ENCODE measurements around the gene TCERG1. TPM values are rescaled to one million over a fixed set of nuclear protein-coding genes. Genes with fewer than 3 reads are reported as not detected.

TCERG1 gene
- 35.5 TPM for total RNA-seq

DNA sequence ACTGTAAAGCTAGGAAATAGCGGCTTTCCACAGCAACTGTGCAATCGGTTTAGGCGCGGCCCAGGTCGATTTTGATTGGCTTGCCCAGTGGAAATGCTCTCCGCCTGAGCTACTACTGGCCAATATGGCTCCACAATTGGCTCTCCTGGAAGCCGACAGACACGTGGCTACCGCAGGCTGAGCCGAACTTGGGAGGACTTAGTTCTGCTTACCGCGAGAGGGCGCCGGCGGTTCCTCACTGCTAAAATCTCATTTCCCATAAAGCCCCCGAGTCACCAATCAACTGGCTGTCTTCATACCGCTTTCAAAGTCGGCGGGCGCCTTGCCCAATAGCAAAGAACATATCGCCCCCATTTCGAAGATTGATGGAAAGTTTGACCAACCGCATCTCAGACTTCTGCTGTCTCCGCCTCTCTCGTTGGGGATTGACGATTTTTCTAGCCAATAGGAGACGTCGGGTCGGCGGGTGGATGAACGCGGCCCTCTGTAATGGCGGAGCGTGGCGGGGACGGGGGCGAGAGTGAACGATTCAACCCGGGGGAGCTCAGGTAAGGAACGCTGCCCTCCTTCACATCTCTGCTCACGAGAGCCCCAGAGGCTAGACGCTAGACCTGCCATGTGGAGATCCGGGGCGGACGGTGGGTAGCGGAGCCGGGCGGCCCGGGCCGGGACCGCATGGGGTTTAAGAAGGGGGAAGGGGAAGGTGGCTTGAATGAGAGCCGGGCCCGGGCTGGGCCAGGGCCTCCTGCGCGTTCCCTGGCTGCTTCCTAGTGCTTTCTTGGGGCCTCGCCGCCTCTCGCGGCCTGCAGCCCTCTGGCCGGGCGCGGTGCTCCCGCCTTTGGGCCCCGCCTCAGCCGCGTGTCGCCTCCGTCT is at the start of gene TCERG1:
Gene TCERG1, plus strand, starts transcription at position 473 of the 873 bp plus-strand sequence. Its CDS starts 17 bp downstream, at position 490.
- peak; percentile 100 for DNase-seq (ENCODE audit: low spot score)

DNA sequence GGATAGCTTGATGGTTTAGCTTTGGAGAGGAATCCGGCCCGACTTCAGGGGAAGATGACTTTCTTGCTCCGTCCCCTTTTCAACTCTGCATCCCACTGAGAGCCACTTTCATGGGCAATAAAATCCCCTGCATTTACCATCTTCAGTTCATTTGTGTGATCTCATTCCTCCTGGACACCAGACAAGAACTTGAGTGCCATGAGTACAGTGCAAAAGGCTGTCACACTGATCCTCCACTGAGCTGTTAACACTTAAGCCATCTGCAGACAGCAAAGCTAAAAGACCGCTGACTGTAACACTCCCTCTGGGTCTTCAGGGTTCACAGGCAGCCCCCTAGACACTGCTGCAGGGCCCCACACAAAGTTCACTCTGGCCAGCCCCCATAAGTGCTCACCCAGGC is 48.3 kb upstream of the TCERG1 start:
- DNase-seq (ENCODE audit: low spot score) = no peak

GRCh38 chr5:146399481-146399880 is 47.7 kb upstream of the TCERG1 start:
- no peak for DNase-seq (ENCODE audit: low spot score)

DNA sequence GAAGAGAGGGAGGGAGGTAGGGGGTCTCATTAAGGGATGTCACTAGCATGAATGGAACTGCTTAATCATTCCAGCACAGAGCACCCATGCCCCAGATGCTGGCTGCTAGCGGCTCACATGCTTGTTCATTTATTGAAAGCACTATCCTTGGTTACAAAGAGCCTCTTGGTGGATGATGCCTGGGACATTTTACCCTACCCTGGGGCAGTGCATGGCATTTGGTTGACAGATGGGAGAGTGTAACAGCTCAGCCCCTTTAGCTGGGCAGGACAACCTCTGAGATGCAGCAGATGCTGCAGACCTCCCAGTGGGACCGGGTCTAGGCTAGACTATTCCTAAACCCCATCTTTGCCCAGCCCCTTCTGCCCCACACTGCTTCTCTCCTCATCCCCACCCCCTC is 46.9 kb upstream of the TCERG1 start:
- no peak for DNase-seq (ENCODE audit: low spot score)

- DNase-seq (ENCODE audit: low spot score) = no peak
Observed at GRCh38 chr5:146401021-146401420, 46.1 kb upstream of the TCERG1 start.

GRCh38 chr5:146402949-146403348 is 44.2 kb upstream of the TCERG1 start:
- DNase-seq (ENCODE audit: low spot score) = no peak

GRCh38 chr5:146409054-146409671 is 38.0 kb upstream of the TCERG1 start:
- no peak for DNase-seq (ENCODE audit: low spot score)

DNA sequence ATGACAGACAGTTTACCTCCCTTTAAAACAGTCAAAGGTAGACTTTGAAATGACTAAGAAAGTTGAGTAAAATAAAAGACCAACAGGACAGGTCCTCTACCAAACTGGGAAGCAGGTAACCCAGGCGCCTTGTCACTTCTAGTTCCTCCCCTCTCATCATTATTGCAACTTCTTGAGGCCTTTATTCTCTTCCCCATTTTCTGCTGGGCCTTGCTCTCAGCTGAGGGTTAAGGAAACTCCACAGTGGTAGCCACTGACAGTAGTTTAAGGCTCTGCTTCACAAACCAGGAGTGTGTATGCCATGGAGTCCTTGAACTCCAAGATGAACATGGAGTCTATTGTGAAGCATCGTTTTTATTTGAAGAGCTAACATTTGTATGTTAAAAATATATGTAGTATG is 36.9 kb upstream of the TCERG1 start:
- no peak for DNase-seq (ENCODE audit: low spot score)

DNA sequence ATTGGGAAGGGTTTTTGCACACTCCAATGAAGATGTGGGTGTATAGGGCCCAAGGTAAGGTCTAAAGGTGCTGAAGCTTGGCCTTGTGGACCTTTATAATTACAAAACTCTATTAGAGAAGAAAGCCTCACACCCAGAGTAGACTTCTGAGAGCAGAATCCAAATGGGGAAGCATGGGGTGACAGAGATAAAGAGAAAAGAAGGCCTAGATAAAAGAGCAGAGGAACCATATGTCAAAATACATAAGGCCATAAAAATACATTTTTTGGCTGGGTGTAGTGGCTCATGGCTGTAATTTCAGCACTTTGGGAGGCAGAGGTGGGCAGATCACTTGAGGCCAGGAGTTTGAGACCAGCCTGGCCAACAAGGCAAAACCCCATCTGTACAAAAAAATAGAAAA is 27.4 kb upstream of the TCERG1 start:
- no peak for DNase-seq (ENCODE audit: low spot score)

GRCh38 chr5:146425023-146425422 is 22.1 kb upstream of the TCERG1 start:
- DNase-seq (ENCODE audit: low spot score) = no peak

DNA sequence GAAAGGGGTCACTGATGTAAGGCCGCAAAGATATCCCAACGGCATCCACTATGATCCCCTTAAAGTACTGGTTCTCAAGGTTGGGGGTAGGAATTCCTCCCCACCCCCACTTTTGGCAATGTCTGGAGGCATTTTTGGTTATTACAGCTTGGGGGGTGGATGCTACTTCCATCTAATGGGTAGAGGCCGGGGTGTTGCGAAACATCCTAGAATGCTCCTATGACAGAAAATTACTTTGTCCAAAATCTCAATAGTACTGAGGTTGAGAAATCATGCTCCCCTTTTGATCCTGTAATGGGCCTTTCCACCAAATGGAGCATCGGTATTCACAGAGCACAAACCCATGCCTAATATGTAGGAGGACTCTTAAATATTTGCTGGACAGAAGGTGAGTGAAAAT is 20.8 kb upstream of the TCERG1 start:
- DNase-seq (ENCODE audit: low spot score) = no peak

DNA sequence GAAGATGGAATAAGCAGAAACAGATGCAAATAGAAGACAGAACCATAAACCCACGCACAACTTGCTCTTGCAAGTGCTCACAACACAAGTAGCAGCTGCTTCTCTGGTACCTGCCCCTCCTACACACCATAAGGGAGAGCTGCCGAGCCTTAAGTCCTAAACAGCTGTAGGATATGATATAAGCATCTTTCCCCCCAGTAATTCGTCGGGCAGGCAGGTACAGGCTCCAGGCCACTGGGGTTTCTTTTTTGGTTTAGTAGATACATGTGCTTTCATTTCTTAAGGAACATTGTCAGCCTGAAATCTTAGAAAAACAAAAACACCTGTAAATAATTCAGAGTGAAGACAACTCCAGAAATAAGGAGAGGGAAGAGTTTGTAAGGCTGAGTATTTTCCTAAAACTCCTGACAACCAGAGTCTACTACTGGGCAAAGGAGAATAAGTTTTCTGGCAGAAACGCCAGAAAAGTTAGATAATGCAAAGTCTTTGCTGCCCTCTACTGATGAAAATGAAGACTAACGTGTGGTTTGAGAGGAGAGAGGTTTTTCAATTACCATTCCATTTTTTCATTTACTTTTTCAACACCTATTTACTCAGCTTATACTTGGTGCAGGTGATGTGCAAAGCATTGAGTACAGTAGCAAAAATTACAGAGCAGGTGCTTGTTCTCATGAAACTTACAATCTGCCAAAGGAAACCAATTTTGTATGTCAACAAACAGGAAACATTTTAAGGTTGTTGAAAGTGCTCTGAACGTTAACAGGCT is 20.1 kb upstream of the TCERG1 start:
- DNase-seq (ENCODE audit: low spot score) = no peak

GRCh38 chr5:146427619-146427997 is 19.5 kb upstream of the TCERG1 start:
- no peak for DNase-seq (ENCODE audit: low spot score)

DNA sequence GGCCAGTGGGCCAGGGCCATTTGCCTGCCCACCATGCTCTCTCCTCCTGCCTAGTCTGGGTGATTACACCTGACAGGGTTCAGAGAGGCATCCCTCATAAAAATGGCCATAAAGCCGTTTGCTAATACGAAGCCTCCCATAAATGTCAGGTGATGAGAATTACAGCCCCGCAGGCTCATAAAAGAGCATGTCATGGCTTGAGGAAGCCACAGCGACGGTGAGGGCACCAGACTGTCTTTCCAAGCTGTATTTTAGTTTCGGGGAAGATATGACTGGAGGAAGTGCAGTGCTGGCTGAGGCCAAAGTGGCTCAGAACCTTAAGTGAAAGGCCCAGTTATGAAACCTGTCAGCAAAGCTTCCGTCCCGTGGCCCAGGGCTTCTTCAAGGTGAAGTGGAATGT is 18.5 kb upstream of the TCERG1 start:
- no peak for DNase-seq (ENCODE audit: low spot score)

DNA sequence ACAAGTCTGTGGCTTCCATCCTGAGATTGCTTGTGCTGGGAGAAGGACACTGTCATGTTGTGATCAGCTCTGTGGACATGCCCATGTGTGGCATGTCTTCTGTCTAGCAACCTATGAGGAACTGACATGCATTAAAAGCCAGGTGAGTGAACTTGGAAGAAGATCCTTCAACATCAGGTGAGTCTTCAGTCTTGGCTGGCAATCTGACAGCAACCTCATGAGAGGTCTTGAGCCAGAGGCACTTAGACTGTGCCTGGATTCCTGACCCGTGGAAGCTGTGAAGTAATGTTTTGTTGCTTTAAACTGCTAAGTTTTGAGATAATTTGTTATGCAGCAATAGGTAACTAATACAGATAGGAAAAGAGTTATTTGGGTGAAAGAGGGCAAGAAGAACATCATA is 6.8 kb upstream of the TCERG1 start:
- DNase-seq (ENCODE audit: low spot score) = no peak

GRCh38 chr5:146440870-146441495 is 6.2 kb upstream of the TCERG1 start:
- no peak for DNase-seq (ENCODE audit: low spot score)

GRCh38 chr5:146441896-146442295 is 5.2 kb upstream of the TCERG1 start:
- no peak for DNase-seq (ENCODE audit: low spot score)

DNA sequence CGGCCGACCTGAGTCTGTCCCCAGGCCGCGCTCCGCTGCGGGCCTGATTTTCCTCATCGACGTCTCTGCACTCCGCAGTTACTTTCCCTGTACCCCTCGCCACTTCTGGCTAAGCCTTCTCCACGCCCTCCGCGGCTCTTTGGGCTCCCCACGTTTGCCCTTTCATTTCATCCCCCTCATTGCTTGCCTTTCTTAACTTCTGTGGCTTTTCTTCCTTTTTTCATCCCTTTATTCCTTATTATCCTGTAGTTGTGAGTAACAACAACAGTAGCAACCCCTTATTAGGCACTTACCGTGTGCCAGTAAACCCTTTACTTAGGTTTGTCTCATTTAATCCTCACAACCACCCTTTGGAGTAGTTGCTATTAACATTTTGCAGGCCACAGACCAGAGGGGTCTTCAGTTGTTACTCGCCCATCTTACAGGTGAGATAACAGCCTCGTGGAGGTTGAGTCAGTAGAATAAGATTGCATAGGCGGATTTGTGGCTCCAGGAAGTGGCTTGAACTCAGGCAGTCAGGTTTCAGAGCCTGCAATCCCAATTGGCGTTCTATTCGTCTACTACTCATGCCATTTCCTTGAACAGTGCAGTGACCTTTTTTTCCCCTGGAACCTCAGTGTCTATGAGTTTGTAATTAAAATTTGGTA is 724 bp downstream of the TCERG1 start:
- no peak for DNase-seq (ENCODE audit: low spot score)

- DNase-seq (ENCODE audit: low spot score) = no peak
Observed at GRCh38 chr5:146448783-146449519, 1.8 kb downstream of the TCERG1 start.

DNA sequence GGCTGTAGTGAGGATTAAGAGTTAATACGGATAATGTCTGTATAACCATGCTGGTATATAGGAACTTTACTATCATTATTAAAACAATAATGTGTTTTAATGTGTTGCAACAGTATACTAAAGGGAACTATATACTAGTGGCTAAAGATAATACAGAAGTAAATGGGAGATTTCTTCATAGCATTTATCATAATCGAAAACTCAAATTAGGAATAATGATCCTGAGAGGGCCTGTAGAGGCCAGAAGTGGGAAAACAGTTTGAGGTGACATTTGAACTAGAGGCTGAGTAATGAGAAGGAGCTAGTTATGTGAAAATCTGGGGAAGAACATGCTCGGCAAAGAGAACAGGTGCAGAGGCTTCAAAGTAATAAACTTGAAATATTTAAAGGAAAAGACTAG is 2.9 kb downstream of the TCERG1 start:
- no peak for DNase-seq (ENCODE audit: low spot score)

- no peak for DNase-seq (ENCODE audit: low spot score)
Observed at GRCh38 chr5:146451411-146451810, 4.3 kb downstream of the TCERG1 start.

Measured in mucosa of gallbladder (tissue), 1 donor.